Neural progenitor cell (in vitro differentiated cells): ENCODE results near the gene RALY.

Experiments used
- CTCF ChIP-seq: fragments of 200-600 bp; sonication (generic); IDR thresholded peaks from 2 replicates; pipeline ENCODE4 v1.5.1; 2017; ENCODE audit warnings: antibody characterized with exemption, mild to moderate bottlenecking
- EZH2 ChIP-seq: fragments of 200-600 bp; sonication (generic); IDR thresholded peaks from 2 replicates; pipeline ENCODE4 v1.6.1; 2017; ENCODE audit warnings: antibody characterized with exemption, mild to moderate bottlenecking, moderate library complexity

- TF ChIP-seq CTCF (no peak), EZH2 (no peak)
Observed at GRCh38 chr20:34114809-34115208, 121.1 kb downstream of the RALY start.
